Astrocyte (in vitro differentiated cells and primary cell): Measurements from ENCODE around the gene WBP1L.

Source experiments
- CTCF ChIP-seq: IDR thresholded peaks from 2 replicates; pipeline ENCODE4 v1.5.1; 2011; ENCODE audit warnings: low read depth, mild to moderate bottlenecking, inconsistent platforms, low read length, moderate library complexity; ENCODE audit not compliant: insufficient read depth
- EZH2 ChIP-seq: IDR thresholded peaks from 2 replicates; pipeline ENCODE4 v1.6.1; 2012; ENCODE audit warnings: mild to moderate bottlenecking, low read length, inconsistent platforms; ENCODE audit not compliant: insufficient read depth

- TF ChIP-seq CTCF, result no peak
- TF ChIP-seq EZH2, result no peak
These were observed 31.7 kb upstream of the WBP1L start for GRCh38 chr10:102712089-102712488.
